SK-N-SH (cell line): ENCODE measurements around the gene IPO11.

Source experiments
- CTCF ChIP-seq: fragments of 200-600 bp; sonication (generic); IDR thresholded peaks from 2 replicates; pipeline ENCODE4 v1.6.1; 2017; ENCODE audit warnings: antibody characterized with exemption, mild to moderate bottlenecking, moderate library complexity
- EZH2phosphoT487 ChIP-seq: fragments of 200-600 bp; sonication (generic); IDR thresholded peaks from 2 replicates; pipeline ENCODE4 v1.6.1; 2017; ENCODE audit warnings: low read depth, mixed run types, mild to moderate bottlenecking, antibody characterized with exemption, moderate library complexity, borderline replicate concordance
- MEF2A ChIP-seq: IDR thresholded peaks from 2 replicates; pipeline ENCODE4 v1.4.0; 2012; ENCODE audit warnings: low read depth, borderline replicate concordance
- NFIC ChIP-seq: IDR thresholded peaks from 2 replicates; pipeline ENCODE4 v1.4.0; 2012; ENCODE audit warnings: borderline replicate concordance
- POLR2AphosphoS5 ChIP-seq: IDR thresholded peaks from 2 replicates; pipeline ENCODE4 v1.6.1; 2012; ENCODE audit warnings: low read depth, low read length
- RCOR1 ChIP-seq: fragments of 150-350 bp; IDR thresholded peaks from 2 replicates; pipeline ENCODE4 v1.6.1; 2017; ENCODE audit warnings: antibody characterized with exemption, low read length
- RFX5 ChIP-seq: IDR thresholded peaks from 2 replicates; pipeline ENCODE4 v1.6.1; 2012; ENCODE audit warnings: mild to moderate bottlenecking, improper control_type of control experiment, low read length
- SIN3A ChIP-seq: IDR thresholded peaks from 2 replicates; pipeline ENCODE4 v1.6.1; 2012; ENCODE audit warnings: low read depth, mild to moderate bottlenecking, low read length, moderate library complexity, borderline replicate concordance
- SMC3 ChIP-seq: IDR thresholded peaks from 2 replicates; pipeline ENCODE4 v1.6.1; 2012; ENCODE audit warnings: low read depth, low read length, improper control_type of control experiment
- TCF12 ChIP-seq: IDR thresholded peaks from 2 replicates; pipeline ENCODE4 v1.4.0; 2012
- TF ChIP-seq, protein P1 (sequence below): IDR thresholded peaks from 2 replicates; pipeline ENCODE4; 2012

DNA sequence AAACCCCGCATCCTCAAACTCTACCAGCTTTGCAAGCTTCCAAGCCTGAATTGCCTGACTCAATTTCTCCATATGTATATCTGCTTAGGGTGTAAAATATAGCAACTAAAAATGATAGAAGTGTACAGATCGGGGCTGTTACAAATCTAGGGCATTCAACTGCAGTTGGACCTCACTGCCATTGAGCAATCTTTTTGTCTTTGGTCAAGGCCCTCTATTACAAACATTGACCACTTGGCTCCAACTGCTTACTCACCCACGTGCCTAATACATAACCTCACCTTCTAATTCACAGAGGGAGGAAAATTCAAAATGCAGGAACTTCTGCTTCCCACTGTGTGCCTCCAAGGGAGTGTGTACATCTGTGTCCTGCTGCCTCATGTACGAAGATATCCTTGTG is 176.1 kb downstream of the IPO11 start:
- TF ChIP-seq CTCF (no peak), RCOR1 (no peak), POLR2AphosphoS5 (no peak), EZH2phosphoT487 (no peak), SIN3A (no peak), RFX5 (no peak), NFIC (no peak), MEF2A (no peak), SMC3 (no peak), TCF12 (no peak)
- TF ChIP-seq, protein P1, sequence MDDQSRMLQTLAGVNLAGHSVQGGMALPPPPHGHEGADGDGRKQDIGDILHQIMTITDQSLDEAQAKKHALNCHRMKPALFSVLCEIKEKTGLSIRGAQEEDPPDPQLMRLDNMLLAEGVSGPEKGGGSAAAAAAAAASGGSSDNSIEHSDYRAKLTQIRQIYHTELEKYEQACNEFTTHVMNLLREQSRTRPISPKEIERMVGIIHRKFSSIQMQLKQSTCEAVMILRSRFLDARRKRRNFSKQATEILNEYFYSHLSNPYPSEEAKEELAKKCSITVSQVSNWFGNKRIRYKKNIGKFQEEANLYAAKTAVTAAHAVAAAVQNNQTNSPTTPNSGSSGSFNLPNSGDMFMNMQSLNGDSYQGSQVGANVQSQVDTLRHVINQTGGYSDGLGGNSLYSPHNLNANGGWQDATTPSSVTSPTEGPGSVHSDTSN, result no peak
